Measurements from ENCODE around the gene TBL1X. TPM values are rescaled to one million over a fixed set of nuclear protein-coding genes. Genes with fewer than 3 reads are reported as not detected.

TBL1X gene
- total RNA-seq, 1 experiment from 2014 or later = 15.0 TPM

DNA sequence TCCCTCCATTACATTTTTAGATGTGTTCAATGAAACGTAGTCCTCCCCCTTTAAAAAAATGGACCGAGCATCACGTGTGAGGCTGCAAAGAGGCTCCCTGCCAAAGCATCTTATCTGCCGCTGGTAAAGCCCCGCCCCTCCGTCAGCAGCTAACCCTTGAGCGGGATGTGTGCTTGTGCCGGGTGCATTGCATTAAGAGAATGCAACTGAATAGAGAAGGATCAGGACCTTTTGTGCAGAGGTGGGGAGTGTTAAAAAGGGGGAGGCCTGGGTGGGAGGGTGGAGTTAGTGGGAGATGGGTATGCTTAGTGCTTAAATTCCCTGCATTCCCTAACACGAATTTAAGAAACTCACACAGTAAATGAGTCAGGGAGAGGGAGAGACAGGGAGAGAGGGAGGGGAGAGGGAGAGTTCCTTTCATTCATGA, 66.0 kb downstream of the TBL1X start:
- ChIA-PET POLR2A (interaction anchor here (0.6 kb wide), 1 partner anchor 746 kb away, joined by 3 read pairs; no protein-coding TSS in a partner anchor), CTCF (no interaction called here)
- no TSS peak for BruUV-seq (replicated peaks)
- H3K4me1 Mint-ChIP-seq (ENCODE audit: insufficient read depth, unreplicated experiment) = peaks cover 19% of the 10 kb centered on the region
- DNase-seq (ENCODE audit: unreplicated experiment) = peak; percentile 71
- H3K27me3 Mint-ChIP-seq (ENCODE audit: insufficient read depth, unreplicated experiment) = no peaks in the 10 kb centered on the region
- intact Hi-C loops (cut with micrococcal nuclease) = no loop called here
- no peaks in the 10 kb centered on the region for H3K9me3 Mint-ChIP-seq (ENCODE audit: unreplicated experiment)
- TF ChIP-seq, protein P1, sequence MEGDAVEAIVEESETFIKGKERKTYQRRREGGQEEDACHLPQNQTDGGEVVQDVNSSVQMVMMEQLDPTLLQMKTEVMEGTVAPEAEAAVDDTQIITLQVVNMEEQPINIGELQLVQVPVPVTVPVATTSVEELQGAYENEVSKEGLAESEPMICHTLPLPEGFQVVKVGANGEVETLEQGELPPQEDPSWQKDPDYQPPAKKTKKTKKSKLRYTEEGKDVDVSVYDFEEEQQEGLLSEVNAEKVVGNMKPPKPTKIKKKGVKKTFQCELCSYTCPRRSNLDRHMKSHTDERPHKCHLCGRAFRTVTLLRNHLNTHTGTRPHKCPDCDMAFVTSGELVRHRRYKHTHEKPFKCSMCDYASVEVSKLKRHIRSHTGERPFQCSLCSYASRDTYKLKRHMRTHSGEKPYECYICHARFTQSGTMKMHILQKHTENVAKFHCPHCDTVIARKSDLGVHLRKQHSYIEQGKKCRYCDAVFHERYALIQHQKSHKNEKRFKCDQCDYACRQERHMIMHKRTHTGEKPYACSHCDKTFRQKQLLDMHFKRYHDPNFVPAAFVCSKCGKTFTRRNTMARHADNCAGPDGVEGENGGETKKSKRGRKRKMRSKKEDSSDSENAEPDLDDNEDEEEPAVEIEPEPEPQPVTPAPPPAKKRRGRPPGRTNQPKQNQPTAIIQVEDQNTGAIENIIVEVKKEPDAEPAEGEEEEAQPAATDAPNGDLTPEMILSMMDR (IDR thresholded peaks at IDR 0.05; ENCODE audit: unreplicated experiment) = no peak
- no peak overlapping the region for H3K27ac Mint-ChIP-seq (ENCODE audit: low read depth, unreplicated experiment)
- peaks cover 10% of the 10 kb centered on the region for H3K36me3 Mint-ChIP-seq (ENCODE audit: insufficient read depth, unreplicated experiment)
- H3K4me3 Mint-ChIP-seq (ENCODE audit: unreplicated experiment) = no peak overlapping the region

DNA sequence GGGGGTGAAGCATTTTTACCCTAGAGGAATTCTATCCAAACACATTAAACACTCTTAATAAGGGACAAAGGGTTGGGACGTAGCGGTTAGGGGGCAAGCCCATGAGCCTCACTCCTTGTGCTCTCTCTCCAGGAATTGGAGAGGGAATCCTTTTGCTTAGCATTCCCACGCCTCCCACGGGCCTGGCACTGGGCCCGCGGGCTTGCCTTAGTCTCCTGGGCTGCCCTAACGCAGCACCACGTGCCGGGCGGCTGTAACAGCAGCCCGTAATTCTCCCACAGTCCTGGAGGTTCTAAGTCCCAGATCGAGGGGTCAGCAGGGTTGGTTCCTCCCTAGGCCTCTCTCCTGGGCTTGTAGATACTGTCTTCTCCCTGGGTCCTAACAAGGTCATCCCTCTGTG, 67.5 kb downstream of the TBL1X start:
- DNase-seq (ENCODE audit: unreplicated experiment) = no peak
- H3K9me3 Mint-ChIP-seq (ENCODE audit: unreplicated experiment) = peaks cover under 1% of the 10 kb centered on the region
- peaks cover 10% of the 10 kb centered on the region for H3K36me3 Mint-ChIP-seq (ENCODE audit: insufficient read depth, unreplicated experiment)
- H3K27ac Mint-ChIP-seq (ENCODE audit: low read depth, unreplicated experiment) = no peak overlapping the region
- H3K4me3 Mint-ChIP-seq (ENCODE audit: unreplicated experiment) = no peak overlapping the region
- CTCF ChIA-PET = no interaction called here
- POLR2A ChIA-PET = no interaction called here
- BruUV-seq (replicated peaks) = no TSS peak
- peaks cover 16% of the 10 kb centered on the region for H3K4me1 Mint-ChIP-seq (ENCODE audit: insufficient read depth, unreplicated experiment)
- H3K27me3 Mint-ChIP-seq (ENCODE audit: insufficient read depth, unreplicated experiment) = no peaks in the 10 kb centered on the region
- intact Hi-C loops (cut with micrococcal nuclease) = no loop called here
- TF ChIP-seq, protein P1 (IDR thresholded peaks at IDR 0.05; ENCODE audit: unreplicated experiment) = no peak

DNA sequence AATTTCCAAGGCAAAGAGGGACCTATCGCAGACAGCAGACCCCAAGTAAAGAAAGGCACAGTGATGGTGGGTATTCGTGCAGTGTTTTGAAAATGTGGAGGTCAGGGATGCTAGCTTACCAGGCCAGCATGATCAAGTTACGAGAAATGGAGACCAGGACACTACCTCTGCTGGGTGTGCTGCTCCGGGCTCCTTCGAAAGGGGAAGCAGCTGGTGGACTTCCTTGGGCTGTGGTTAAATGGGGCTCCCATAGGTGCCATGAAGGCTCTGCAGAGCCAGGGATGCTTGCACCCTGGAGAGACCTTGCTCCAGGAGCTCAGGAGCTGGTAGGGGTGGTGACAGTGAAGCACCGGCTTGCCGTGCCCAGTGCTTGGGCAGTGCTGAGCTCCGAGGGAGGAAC, 68.8 kb downstream of the TBL1X start:
- DNase-seq (ENCODE audit: unreplicated experiment) = no peak
- CTCF ChIA-PET = no interaction called here
- Mint-ChIP-seq H3K4me3 (ENCODE audit: unreplicated experiment) (no peak overlapping the region), H3K9me3 (ENCODE audit: unreplicated experiment) (peaks cover 5% of the 10 kb centered on the region), H3K4me1 (ENCODE audit: insufficient read depth, unreplicated experiment) (peaks cover 16% of the 10 kb centered on the region), H3K36me3 (ENCODE audit: insufficient read depth, unreplicated experiment) (peaks cover 6% of the 10 kb centered on the region), H3K27me3 (ENCODE audit: insufficient read depth, unreplicated experiment) (no peaks in the 10 kb centered on the region), H3K27ac (ENCODE audit: low read depth, unreplicated experiment) (no peak overlapping the region)
- TF ChIP-seq, protein P1 (IDR thresholded peaks at IDR 0.05; ENCODE audit: unreplicated experiment) = no peak
- POLR2A ChIA-PET = interaction anchor here (0.6 kb wide), 1 partner anchor 55 kb away, joined by 5 read pairs; no protein-coding TSS in a partner anchor
- intact Hi-C loops (cut with micrococcal nuclease) = no loop called here
- BruUV-seq (replicated peaks) = no TSS peak

DNA sequence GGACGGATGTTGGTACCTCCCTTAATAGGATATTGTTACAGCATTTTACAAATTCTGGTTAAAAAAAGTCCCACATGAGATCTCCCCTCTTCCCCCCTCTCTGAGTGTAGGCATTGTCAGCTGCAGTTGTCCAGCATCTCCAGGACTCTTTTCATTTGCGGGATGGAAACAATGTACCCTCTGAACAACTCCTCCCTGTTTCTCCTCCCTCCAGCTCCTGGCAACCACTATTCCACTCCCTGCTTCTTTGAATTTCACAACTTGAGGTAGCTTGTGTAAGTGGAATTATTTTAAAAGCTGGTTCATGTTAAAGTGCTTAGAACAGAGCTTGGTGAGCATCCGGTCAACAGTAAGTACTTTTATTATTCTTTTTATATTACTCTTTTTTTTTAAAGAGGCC, 69.8 kb downstream of the TBL1X start:
- intact Hi-C loops (cut with micrococcal nuclease) = no loop called here
- TF ChIP-seq, protein P1 (IDR thresholded peaks at IDR 0.05; ENCODE audit: unreplicated experiment) = no peak
- DNase-seq (ENCODE audit: unreplicated experiment) = peak; percentile 63
- ChIA-PET POLR2A (no interaction called here), CTCF (interaction anchor here (0.5 to 0.7 kb wide), 2 partner anchors 222 to 424 kb away, joined by 3 read pairs; no protein-coding TSS in a partner anchor)
- no TSS peak for BruUV-seq (replicated peaks)
- H3K4me1 Mint-ChIP-seq (ENCODE audit: insufficient read depth, unreplicated experiment) = peaks cover 22% of the 10 kb centered on the region
- peaks cover 5% of the 10 kb centered on the region for H3K9me3 Mint-ChIP-seq (ENCODE audit: unreplicated experiment)
- no peak overlapping the region for H3K27ac Mint-ChIP-seq (ENCODE audit: low read depth, unreplicated experiment)
- H3K4me3 Mint-ChIP-seq (ENCODE audit: unreplicated experiment) = no peak overlapping the region
- H3K27me3 Mint-ChIP-seq (ENCODE audit: insufficient read depth, unreplicated experiment) = no peaks in the 10 kb centered on the region
- H3K36me3 Mint-ChIP-seq (ENCODE audit: insufficient read depth, unreplicated experiment) = peaks cover 8% of the 10 kb centered on the region
